ENCODE results near the gene ENOX1. TPM values are rescaled to one million over a fixed set of nuclear protein-coding genes. Genes with fewer than 3 reads are reported as not detected.

ENOX1 gene
- total and polyA plus RNA-seq, 2 of the 13 experiments (the other 11 are each of a cell fraction or from before 2014, with no cell fraction given), result not detected

DNA sequence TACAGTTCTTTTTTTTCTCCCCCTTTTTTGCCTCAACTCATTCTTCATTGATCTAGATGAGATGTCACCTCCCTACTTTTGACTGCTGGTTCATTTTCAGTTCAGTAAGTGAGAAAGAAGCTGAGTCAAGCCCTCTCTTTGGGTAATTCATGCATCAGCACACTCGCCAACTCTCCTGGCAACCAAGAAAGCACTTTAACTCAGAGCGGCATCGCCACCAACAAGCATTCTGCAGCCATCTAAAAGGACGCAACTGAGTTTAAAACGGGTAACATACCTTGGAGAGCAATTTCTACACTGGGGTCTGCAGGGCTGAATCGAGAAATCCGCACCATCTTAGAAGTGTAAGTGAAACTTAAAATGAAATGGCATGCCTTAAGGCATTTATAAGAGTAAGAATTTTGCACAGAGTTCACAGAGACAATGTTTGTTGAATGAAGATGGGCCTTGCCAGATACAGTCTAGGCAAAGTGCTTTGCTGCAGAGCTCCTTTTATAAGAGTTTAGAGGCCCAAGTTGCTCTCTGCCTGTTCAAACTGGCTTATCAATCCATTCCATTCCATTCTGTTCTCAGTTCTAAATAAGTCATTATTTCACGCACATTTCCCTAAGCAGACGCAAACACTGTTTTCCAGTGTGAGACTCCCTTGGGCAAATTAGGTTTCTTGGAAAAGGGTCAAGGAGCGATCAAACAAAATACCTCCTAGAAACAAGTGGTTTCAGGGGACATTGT lies 338.0 kb downstream of the ENOX1 start:
- TF ChIP-seq MEF2D (CRISPR knock-in tag; IDR thresholded peaks at IDR 0.05) (no peak), SP1 (IDR thresholded peaks at IDR 0.05) (no peak), SP1 (CRISPR knock-in tag; IDR thresholded peaks at IDR 0.05) (no peak), DR1 (CRISPR knock-in tag; IDR thresholded peaks at IDR 0.05) (no peak), KDM2A (CRISPR knock-in tag; IDR thresholded peaks at IDR 0.05; ENCODE audit: borderline replicate concordance, low read depth) (no peak), ARNT2 (CRISPR knock-in tag; IDR thresholded peaks at IDR 0.05; ENCODE audit: low read depth) (no peak), NFYB (CRISPR knock-in tag; IDR thresholded peaks at IDR 0.05) (no peak), HNRNPL (IDR thresholded peaks at IDR 0.05; ENCODE audit: low read depth, low read length) (no peak), PHF20 (CRISPR knock-in tag; IDR thresholded peaks at IDR 0.05) (no peak), CHD4 (IDR thresholded peaks at IDR 0.05; ENCODE audit: borderline replicate concordance, low read length) (no peak), ZNF652 (CRISPR knock-in tag; IDR thresholded peaks at IDR 0.05; ENCODE audit: borderline replicate concordance, low read depth) (no peak), POLR2G (IDR thresholded peaks at IDR 0.05; ENCODE audit: low read depth, low read length) (no peak), ZNF713 (CRISPR knock-in tag; IDR thresholded peaks at IDR 0.05) (no peak), MBD4 (IDR thresholded peaks at IDR 0.05; ENCODE audit: borderline replicate concordance, low read length) (no peak), NKX3-1 (CRISPR knock-in tag; IDR thresholded peaks at IDR 0.05) (no peak)
- TF ChIP-seq, protein P1, sequence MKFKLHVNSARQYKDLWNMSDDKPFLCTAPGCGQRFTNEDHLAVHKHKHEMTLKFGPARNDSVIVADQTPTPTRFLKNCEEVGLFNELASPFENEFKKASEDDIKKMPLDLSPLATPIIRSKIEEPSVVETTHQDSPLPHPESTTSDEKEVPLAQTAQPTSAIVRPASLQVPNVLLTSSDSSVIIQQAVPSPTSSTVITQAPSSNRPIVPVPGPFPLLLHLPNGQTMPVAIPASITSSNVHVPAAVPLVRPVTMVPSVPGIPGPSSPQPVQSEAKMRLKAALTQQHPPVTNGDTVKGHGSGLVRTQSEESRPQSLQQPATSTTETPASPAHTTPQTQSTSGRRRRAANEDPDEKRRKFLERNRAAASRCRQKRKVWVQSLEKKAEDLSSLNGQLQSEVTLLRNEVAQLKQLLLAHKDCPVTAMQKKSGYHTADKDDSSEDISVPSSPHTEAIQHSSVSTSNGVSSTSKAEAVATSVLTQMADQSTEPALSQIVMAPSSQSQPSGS (CRISPR knock-in tag; IDR thresholded peaks at IDR 0.05), result no peak
- TF ChIP-seq, protein P2, sequence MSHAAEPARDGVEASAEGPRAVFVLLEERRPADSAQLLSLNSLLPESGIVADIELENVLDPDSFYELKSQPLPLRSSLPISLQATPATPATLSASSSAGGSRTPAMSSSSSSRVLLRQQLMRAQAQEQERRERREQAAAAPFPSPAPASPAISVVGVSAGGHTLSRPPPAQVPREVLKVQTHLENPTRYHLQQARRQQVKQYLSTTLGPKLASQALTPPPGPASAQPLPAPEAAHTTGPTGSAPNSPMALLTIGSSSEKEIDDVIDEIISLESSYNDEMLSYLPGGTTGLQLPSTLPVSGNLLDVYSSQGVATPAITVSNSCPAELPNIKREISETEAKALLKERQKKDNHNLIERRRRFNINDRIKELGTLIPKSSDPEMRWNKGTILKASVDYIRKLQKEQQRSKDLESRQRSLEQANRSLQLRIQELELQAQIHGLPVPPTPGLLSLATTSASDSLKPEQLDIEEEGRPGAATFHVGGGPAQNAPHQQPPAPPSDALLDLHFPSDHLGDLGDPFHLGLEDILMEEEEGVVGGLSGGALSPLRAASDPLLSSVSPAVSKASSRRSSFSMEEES (CRISPR knock-in tag; IDR thresholded peaks at IDR 0.05), result no peak
- TF ChIP-seq, protein P3, sequence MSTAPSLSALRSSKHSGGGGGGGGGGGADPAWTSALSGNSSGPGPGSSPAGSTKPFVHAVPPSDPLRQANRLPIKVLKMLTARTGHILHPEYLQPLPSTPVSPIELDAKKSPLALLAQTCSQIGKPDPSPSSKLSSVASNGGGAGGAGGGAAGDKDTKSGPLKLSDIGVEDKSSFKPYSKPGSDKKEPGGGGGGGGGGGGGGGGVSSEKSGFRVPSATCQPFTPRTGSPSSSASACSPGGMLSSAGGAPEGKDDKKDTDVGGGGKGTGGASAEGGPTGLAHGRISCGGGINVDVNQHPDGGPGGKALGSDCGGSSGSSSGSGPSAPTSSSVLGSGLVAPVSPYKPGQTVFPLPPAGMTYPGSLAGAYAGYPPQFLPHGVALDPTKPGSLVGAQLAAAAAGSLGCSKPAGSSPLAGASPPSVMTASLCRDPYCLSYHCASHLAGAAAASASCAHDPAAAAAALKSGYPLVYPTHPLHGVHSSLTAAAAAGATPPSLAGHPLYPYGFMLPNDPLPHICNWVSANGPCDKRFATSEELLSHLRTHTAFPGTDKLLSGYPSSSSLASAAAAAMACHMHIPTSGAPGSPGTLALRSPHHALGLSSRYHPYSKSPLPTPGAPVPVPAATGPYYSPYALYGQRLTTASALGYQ (CRISPR knock-in tag; IDR thresholded peaks at IDR 0.05), result no peak
- intact Hi-C loops (cut with micrococcal nuclease; ENCODE audit: unreplicated experiment) (no loop called here), in situ Hi-C loops (cut with HindIII; ENCODE audit: extremely low pct_ligation_motif_present, low pct_unique_long_range_greater_than_20kb) (no loop called here)
- ATAC-seq, result no peak
- H2AFZ ChIP-seq (ENCODE audit: low read length), result no peak overlapping the region
- no peaks in the 10 kb centered on the region for H3K27me3 ChIP-seq (ENCODE audit: control insufficient read depth in 1 of 2, insufficient read depth in 2 of 2, low read length in 2 of 2)
- H3K9me3 ChIP-seq (ENCODE audit: low read length), result no peaks in the 10 kb centered on the region
- H4K20me1 ChIP-seq (ENCODE audit: insufficient read depth, low read length), result no peaks in the 10 kb centered on the region
- no peak overlapping the region for H3K4me2 ChIP-seq (ENCODE audit: low read depth, low read length)
- no peak overlapping the region for H3K4me3 ChIP-seq (replicated peaks in 1 of 3; ENCODE audit: insufficient read depth in 1 of 3, low read depth in 2 of 3, low read length in 3 of 3)
- H3K79me2 ChIP-seq (ENCODE audit: insufficient read depth, low read length), result no peaks in the 10 kb centered on the region
- ChIA-PET POLR2A (no interaction called here), CTCF (ENCODE audit: low intra/inter-chr PET ratio, low total read pairs) (no interaction called here)
- 44% methylated on average over 10 of the region's 10 CpGs for WGBS (ENCODE audit: low lambda C conversion rate)
- FAIRE-seq, result no peak
- H3K4me1 ChIP-seq (ENCODE audit: insufficient read depth, low read length), result no peaks in the 10 kb centered on the region
- DNase-seq (ENCODE audit: low spot score), result no peak
- BruUV-seq (replicated peaks), result no TSS peak
- H3K27ac ChIP-seq (ENCODE audit: extremely low read length, insufficient read depth, low read length), result no peak overlapping the region
- no peaks in the 10 kb centered on the region for H3K36me3 ChIP-seq (replicated peaks in 1 of 2; ENCODE audit: control insufficient read depth in 1 of 2, insufficient read depth in 2 of 2, low read length in 2 of 2)
- H3K9ac ChIP-seq (ENCODE audit: insufficient read depth, low read depth, low read length), result no peak overlapping the region

All from HepG2 (cell line).